Measurements from ENCODE around the gene PRICKLE1. TPM values are rescaled to one million over a fixed set of nuclear protein-coding genes. Genes with fewer than 3 reads are reported as not detected.

Gene PRICKLE1
- total and polyA plus RNA-seq, 2 donors (not counting 3 experiments of a cell fraction or from before 2014, with no cell fraction given) = 34.3 to 86.0 TPM

- Histone ChIP-seq H3K9ac (replicated peaks; ENCODE audit: extremely low read depth, insufficient read depth, low read length) (no peak overlapping the region), H3K27me3 (ENCODE audit: control insufficient read depth in 2 of 2, insufficient read depth in 2 of 2, low read length in 2 of 2) (no peaks in the 10 kb centered on the region), H3K27ac (ENCODE audit: insufficient read depth, low read depth, low read length) (peak overlapping the region; percentile 9), H3K4me3 (replicated peaks in 1 of 3; ENCODE audit: insufficient read depth in 1 of 3, low read depth in 1 of 3, low read length in 3 of 3) (no peak overlapping the region), H3K9me1 (replicated peaks; ENCODE audit: control insufficient read depth, extremely low read depth, insufficient read depth, low read length) (no peaks in the 10 kb centered on the region), H3K4me1 (ENCODE audit: control insufficient read depth, extremely low read depth, insufficient read depth, low read length) (peaks cover 68% of the 10 kb centered on the region), H4K20me1 (replicated peaks; ENCODE audit: control insufficient read depth, extremely low read depth, insufficient read depth, low read length) (peaks cover 8% of the 10 kb centered on the region), H2AFZ (ENCODE audit: low read depth, low read length) (no peak overlapping the region), H3K79me2 (ENCODE audit: control insufficient read depth, insufficient read depth, low read length) (peaks cover 90% of the 10 kb centered on the region), H3K4me2 (ENCODE audit: insufficient read depth, low read length) (peak overlapping the region; percentile 37), H3K9me3 (replicated peaks; ENCODE audit: control insufficient read depth, insufficient read depth, low read length) (no peaks in the 10 kb centered on the region), H3K36me3 (ENCODE audit: control insufficient read depth in 2 of 2, extremely low read depth in 1 of 2, insufficient read depth in 2 of 2, low read length in 2 of 2) (peaks cover 0 to under 1% of the 10 kb centered on the region in 2 experiments)
- dilution Hi-C loops (cut with MboI; ENCODE audit: extremely low pct_ligation_motif_present, low sequenced_read_pairs) = no loop called here
- no TSS peak for BruUV-seq (replicated peaks)
- TF ChIP-seq CTCF (IDR thresholded peaks at IDR 0.05; ENCODE audit: extremely low read depth in 1 of 2, insufficient read depth in 1 of 2, low read depth in 1 of 2, low read length in 2 of 2) (no peak), EZH2 (IDR thresholded peaks at IDR 0.05; ENCODE audit: borderline replicate concordance, low read depth, low read length, severe bottlenecking) (no peak), FOS (IDR thresholded peaks at IDR 0.05; ENCODE audit: borderline replicate concordance, insufficient read depth, low read length) (no peak), POLR2AphosphoS5 (IDR thresholded peaks at IDR 0.05; ENCODE audit: insufficient read depth, low read depth, low read length) (no peak), JUN (IDR thresholded peaks at IDR 0.05; ENCODE audit: borderline replicate concordance, insufficient read depth, insufficient read length, low read depth) (no peak), GATA2 (IDR thresholded peaks at IDR 0.05; ENCODE audit: insufficient read depth, insufficient read length, low read depth, low read length) (no peak), POLR2A (IDR thresholded peaks at IDR 0.05; ENCODE audit: low read depth, low read length) (no peak), MYC (IDR thresholded peaks at IDR 0.05; ENCODE audit: low read depth, low read length) (no peak), MAX (IDR thresholded peaks at IDR 0.05; ENCODE audit: insufficient read depth, insufficient read length) (no peak)
- POLR2A ChIA-PET = no interaction called here
- intact Hi-C loops (cut with micrococcal nuclease) = loop anchor here (10.0 kb wide), 2 partner anchors 202 to 342 kb away; partner anchors contain the start of gene YAF2
- peak; percentile 8 for FAIRE-seq
- CTCF ChIA-PET = interaction anchor here (0.6 to 1.6 kb wide), 2 partner anchors 15 to 705 kb away, joined by 3 to 12 read pairs; no protein-coding TSS in a partner anchor
- DNase-seq (ENCODE audit: low read depth, low spot score) = peak; percentile 31
Observed at GRCh38 chr12:42576374-42576773, 13.2 kb downstream of the PRICKLE1 start.

All from endothelial cell of umbilical vein (primary cell).